Liver (tissue), 9 donors: Measurements from ENCODE around the gene SOBP. TPM values are rescaled to one million over a fixed set of nuclear protein-coding genes. Genes with fewer than 3 reads are reported as not detected.
A peak's percentile ranks its signal among the peaks of the same experiment; 100 is the strongest.

Source experiments
- DNase-seq: peaks from one replicate; pipeline ENCODE4 v3.0.0-alpha.2; 2017; ENCODE audit warnings: low spot score
- H3K27ac ChIP-seq, 2 donors: one replicate each; pipeline ENCODE4 v1.7.0; 2013; ENCODE audit warnings: inconsistent platforms in 2 of 2, low read length in 2 of 2, control low read depth in 1 of 2, low read depth in 1 of 2, mild to moderate bottlenecking in 1 of 2
- H3K27me3 ChIP-seq, 4 donors: one replicate each; pipeline versions ENCODE4 v1.6.1 to v1.7.0; 2013; ENCODE audit warnings: low read length in 3 of 4, inconsistent platforms in 1 of 4, mild to moderate bottlenecking in 1 of 4, moderate library complexity in 1 of 4; ENCODE audit not compliant: control insufficient read depth in 4 of 4, insufficient read depth in 4 of 4
- H3K36me3 ChIP-seq, 4 donors: one replicate each; pipeline versions ENCODE4 v1.6.1 to v1.7.0; 2013; ENCODE audit warnings: low read length in 3 of 4, mild to moderate bottlenecking in 3 of 4, low read depth in 1 of 4, moderate library complexity in 1 of 4; ENCODE audit not compliant: control insufficient read depth in 4 of 4, insufficient read depth in 3 of 4
- H3K4me1 ChIP-seq, 4 donors: one replicate each; pipeline versions ENCODE4 v1.6.1 to v1.7.0; 2013; ENCODE audit warnings: low read length in 3 of 4, mild to moderate bottlenecking in 3 of 4, moderate library complexity in 1 of 4; ENCODE audit not compliant: control insufficient read depth in 4 of 4, insufficient read depth in 4 of 4
- H3K4me3 ChIP-seq, 3 donors: one replicate each; pipeline versions ENCODE4 v1.6.1 to v1.7.0; 2013; ENCODE audit warnings: low read length in 3 of 3, control low read depth in 1 of 3, low read depth in 1 of 3, mild to moderate bottlenecking in 1 of 3
- H3K9ac ChIP-seq, 2 donors: one replicate each; pipeline ENCODE4 v1.7.0; 2013; ENCODE audit warnings: low read length in 2 of 2, mild to moderate bottlenecking in 2 of 2, moderate library complexity in 2 of 2, control low read depth in 1 of 2, low read depth in 1 of 2
- H3K9me3 ChIP-seq, 4 donors: one replicate each; pipeline versions ENCODE4 v1.6.1 to v1.7.0; 2013; ENCODE audit warnings: low read length in 3 of 4; ENCODE audit not compliant: control insufficient read depth in 4 of 4
- EGR1 ChIP-seq, 2 donors: IDR thresholded peaks; 2 replicates each; pipeline ENCODE4 v1.6.1; 2016 to 2018; ENCODE audit warnings: antibody characterized with exemption in 2 of 2, low read depth in 2 of 2
- FOXA1 ChIP-seq: IDR thresholded peaks from 2 replicates; pipeline ENCODE4 v1.6.1; 2016; ENCODE audit warnings: antibody characterized with exemption
- FOXA2 ChIP-seq: IDR thresholded peaks from 2 replicates; pipeline ENCODE4 v1.6.1; 2016; ENCODE audit warnings: antibody characterized with exemption
- GABPA ChIP-seq, 2 donors: IDR thresholded peaks in 1 of 2; conservative IDR thresholded peaks in 1 of 2; 2 replicates each; pipeline ENCODE4 v1.6.1; 2016; ENCODE audit warnings: antibody characterized with exemption in 2 of 2, mild to moderate bottlenecking in 1 of 2, moderate library complexity in 1 of 2
- HNF4A ChIP-seq, 2 donors: conservative IDR thresholded peaks; 2 replicates each; pipeline ENCODE4 v1.6.1; 2016; ENCODE audit warnings: antibody characterized with exemption in 2 of 2, mild to moderate bottlenecking in 2 of 2
- HNF4G ChIP-seq: IDR thresholded peaks from 2 replicates; pipeline ENCODE4 v1.6.1; 2016; ENCODE audit warnings: antibody characterized with exemption
- JUND ChIP-seq, 2 donors: IDR thresholded peaks; 2 replicates each; pipeline ENCODE4 v1.6.1; 2016; ENCODE audit warnings: antibody characterized with exemption in 2 of 2
- NR2F2 ChIP-seq: IDR thresholded peaks from 2 replicates; pipeline ENCODE4 v1.6.1; 2016; ENCODE audit warnings: antibody characterized with exemption
- RAD21 ChIP-seq, 2 donors: IDR thresholded peaks; 2 replicates each; pipeline ENCODE4 v1.6.1; 2016; ENCODE audit warnings: antibody characterized with exemption in 2 of 2, mild to moderate bottlenecking in 2 of 2
- RXRA ChIP-seq, 2 donors: IDR thresholded peaks; 2 replicates each; pipeline ENCODE4 v1.6.1; 2017 to 2018; ENCODE audit warnings: antibody characterized with exemption in 2 of 2, mild to moderate bottlenecking in 1 of 2
- SP1 ChIP-seq: IDR thresholded peaks from 2 replicates; pipeline ENCODE4 v1.6.1; 2018; ENCODE audit warnings: antibody characterized with exemption, mild to moderate bottlenecking
- TAF1 ChIP-seq: conservative IDR thresholded peaks from 2 replicates; pipeline ENCODE4 v1.6.1; 2016; ENCODE audit warnings: antibody characterized with exemption, mild to moderate bottlenecking
- YY1 ChIP-seq: IDR thresholded peaks from 2 replicates; pipeline ENCODE4 v1.6.1; 2016; ENCODE audit warnings: antibody characterized with exemption, mild to moderate bottlenecking
- WGBS: extraction: QIAGEN DNeasy Blood & Tissue Kit; methylation state at CpG from one replicate; pipeline ENCODE4 v1.1.7; 2013; 5-methylcytosine and 5-hydroxymethylcytosine counted together
- polyA plus RNA-seq, 2 donors: library from polyadenylated mRNA; stranded (reverse) in 1 of 2; unstranded in 1 of 2; fragments of 200-250 nt in 1 of 2; fragments of >200 nt in 1 of 2; fragmentation: Nextera tagmentation in 1 of 2; extraction: Ambion mirVana in 1 of 2; gene quantifications; one replicate each; pipeline versions ENCODE4 v1.2.1 to v1.2.3, GENCODE V29; 2013 to 2015
- total RNA-seq, 2 donors: library from RNA; depleted of rRNA; stranded (reverse); fragments of >200 nt; gene quantifications; one replicate each; pipeline ENCODE4 v1.2.3, GENCODE V29; 2014
- TF ChIP-seq, protein P1 (sequence below): fragments of 150-350 bp; IDR thresholded peaks from 2 replicates; pipeline ENCODE4 v1.5.1; 2017; ENCODE audit warnings: improper control_type of control experiment, low read depth, low read length; ENCODE audit not compliant: missing input control
- TF ChIP-seq, protein P2 (sequence below): IDR thresholded peaks from 2 replicates; pipeline ENCODE4 v1.6.1; 2016; ENCODE audit warnings: antibody characterized with exemption
- TF ChIP-seq, protein P3 (sequence below): IDR thresholded peaks from 2 replicates; pipeline ENCODE4 v1.6.1; 2016; ENCODE audit warnings: antibody characterized with exemption, mild to moderate bottlenecking
- TF ChIP-seq, protein P4 (sequence below): IDR thresholded peaks from 2 replicates; pipeline ENCODE4 v1.6.1; 2016; ENCODE audit warnings: antibody characterized with exemption
- TF ChIP-seq, protein P5 (sequence below): IDR thresholded peaks from 2 replicates; pipeline ENCODE4 v1.6.1; 2016; ENCODE audit warnings: antibody characterized with exemption
- donor health status: healthy.
- donor health status: healthy.
- donor health status: healthy.
- donor health status: healthy.
- donor health status: healthy.

SOBP gene
- total and polyA plus RNA-seq, 4 donors = 0.99 to 5.4 (median 1.9) TPM

DNA sequence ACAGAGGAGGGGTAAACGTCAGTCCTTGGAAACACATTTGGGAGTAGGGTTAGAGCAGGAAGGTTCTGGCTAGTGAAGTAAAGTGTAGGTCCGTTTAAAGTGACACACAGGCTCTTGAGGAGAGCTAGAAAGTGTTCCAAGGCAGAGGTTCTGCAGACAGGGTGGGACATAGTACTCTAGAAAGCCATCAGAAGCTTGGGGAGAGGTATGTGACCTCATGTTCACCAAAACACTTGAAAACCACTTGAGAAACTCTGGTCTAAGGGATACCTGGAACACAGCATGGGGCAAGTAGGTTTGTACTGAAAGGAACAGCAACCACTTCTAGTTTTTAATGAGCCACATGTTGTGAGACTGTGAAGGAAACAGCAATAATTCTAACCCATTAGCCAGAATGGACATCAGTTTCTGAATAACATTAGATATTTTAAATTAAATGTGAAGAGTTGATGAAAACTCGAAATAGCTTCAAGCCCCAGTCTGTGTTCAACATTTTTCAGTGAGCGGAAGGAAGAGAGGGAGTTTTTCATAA, 49.0 kb downstream of the SOBP start:
- Histone ChIP-seq H3K9ac (no peak overlapping the region), H3K27ac (peak overlapping the region; percentile 69 to 90)
- 47% methylated on average over 4 of the region's 4 CpGs for WGBS

DNA sequence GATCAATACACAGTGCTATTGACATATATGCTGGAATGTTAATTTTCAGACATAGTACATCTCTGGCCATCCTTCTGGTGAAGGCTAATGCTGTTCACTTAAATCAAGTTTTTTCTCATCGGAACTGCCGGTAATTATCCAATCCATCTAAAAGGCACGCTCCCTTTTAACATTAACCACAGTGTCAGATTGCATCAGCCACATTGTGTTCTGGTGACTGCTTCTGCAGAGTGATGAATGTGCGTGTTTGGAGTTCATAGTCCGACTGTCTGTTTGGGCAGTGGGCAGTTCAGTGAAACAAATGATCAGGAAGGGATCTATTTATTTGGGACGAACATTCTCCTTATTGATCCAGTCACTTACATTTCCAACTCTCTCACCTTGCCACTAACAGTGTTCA, 49.5 kb downstream of the SOBP start:
- Histone ChIP-seq H3K27ac (peak overlapping the region; percentile 69 to 90), H3K36me3 (no peaks in the 10 kb centered on the region), H3K4me1 (peaks cover 6 to 30% (median 25%) of the 10 kb centered on the region in 4 donors), H3K4me3 (peak overlapping the region; percentile 28 to 37 (median 34)), H3K9ac (no peak overlapping the region), H3K9me3 (no peaks in the 10 kb centered on the region), H3K27me3 (no peaks in the 10 kb centered on the region)
- DNase-seq = no peak
- WGBS = 30% methylated on average over 6 of the region's 6 CpGs
- TF ChIP-seq JUND (IDR thresholded peaks at IDR 0.05) (peak; percentile 60 to 79), SP1 (peak; percentile 99), YY1 (peak; percentile 52), HNF4G (peak; percentile 95), RAD21 (IDR thresholded peaks at IDR 0.05) (peak; percentile 23 to 66), FOXA1 (no peak), HNF4A (conservative IDR thresholded peaks at IDR 0.05) (peak; percentile 93 to 94), EGR1 (IDR thresholded peaks at IDR 0.05; ENCODE audit: low read depth in 2 of 2) (peak in 1 of 2 donors; percentile 43), GABPA (IDR thresholded peaks at IDR 0.05 in 1 of 2, conservative IDR thresholded peaks at IDR 0.05 in 1 of 2) (peak in 1 of 2 donors; percentile 46), TAF1 (peak; percentile 78), NR2F2 (no peak), RXRA (IDR thresholded peaks at IDR 0.05) (peak; percentile 76 to 83), FOXA2 (peak; percentile 57)
- TF ChIP-seq, protein P1, sequence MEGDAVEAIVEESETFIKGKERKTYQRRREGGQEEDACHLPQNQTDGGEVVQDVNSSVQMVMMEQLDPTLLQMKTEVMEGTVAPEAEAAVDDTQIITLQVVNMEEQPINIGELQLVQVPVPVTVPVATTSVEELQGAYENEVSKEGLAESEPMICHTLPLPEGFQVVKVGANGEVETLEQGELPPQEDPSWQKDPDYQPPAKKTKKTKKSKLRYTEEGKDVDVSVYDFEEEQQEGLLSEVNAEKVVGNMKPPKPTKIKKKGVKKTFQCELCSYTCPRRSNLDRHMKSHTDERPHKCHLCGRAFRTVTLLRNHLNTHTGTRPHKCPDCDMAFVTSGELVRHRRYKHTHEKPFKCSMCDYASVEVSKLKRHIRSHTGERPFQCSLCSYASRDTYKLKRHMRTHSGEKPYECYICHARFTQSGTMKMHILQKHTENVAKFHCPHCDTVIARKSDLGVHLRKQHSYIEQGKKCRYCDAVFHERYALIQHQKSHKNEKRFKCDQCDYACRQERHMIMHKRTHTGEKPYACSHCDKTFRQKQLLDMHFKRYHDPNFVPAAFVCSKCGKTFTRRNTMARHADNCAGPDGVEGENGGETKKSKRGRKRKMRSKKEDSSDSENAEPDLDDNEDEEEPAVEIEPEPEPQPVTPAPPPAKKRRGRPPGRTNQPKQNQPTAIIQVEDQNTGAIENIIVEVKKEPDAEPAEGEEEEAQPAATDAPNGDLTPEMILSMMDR = no peak
- TF ChIP-seq, protein P2, sequence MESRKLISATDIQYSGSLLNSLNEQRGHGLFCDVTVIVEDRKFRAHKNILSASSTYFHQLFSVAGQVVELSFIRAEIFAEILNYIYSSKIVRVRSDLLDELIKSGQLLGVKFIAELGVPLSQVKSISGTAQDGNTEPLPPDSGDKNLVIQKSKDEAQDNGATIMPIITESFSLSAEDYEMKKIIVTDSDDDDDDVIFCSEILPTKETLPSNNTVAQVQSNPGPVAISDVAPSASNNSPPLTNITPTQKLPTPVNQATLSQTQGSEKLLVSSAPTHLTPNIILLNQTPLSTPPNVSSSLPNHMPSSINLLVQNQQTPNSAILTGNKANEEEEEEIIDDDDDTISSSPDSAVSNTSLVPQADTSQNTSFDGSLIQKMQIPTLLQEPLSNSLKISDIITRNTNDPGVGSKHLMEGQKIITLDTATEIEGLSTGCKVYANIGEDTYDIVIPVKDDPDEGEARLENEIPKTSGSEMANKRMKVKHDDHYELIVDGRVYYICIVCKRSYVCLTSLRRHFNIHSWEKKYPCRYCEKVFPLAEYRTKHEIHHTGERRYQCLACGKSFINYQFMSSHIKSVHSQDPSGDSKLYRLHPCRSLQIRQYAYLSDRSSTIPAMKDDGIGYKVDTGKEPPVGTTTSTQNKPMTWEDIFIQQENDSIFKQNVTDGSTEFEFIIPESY = peak; percentile 58
- TF ChIP-seq, protein P3, sequence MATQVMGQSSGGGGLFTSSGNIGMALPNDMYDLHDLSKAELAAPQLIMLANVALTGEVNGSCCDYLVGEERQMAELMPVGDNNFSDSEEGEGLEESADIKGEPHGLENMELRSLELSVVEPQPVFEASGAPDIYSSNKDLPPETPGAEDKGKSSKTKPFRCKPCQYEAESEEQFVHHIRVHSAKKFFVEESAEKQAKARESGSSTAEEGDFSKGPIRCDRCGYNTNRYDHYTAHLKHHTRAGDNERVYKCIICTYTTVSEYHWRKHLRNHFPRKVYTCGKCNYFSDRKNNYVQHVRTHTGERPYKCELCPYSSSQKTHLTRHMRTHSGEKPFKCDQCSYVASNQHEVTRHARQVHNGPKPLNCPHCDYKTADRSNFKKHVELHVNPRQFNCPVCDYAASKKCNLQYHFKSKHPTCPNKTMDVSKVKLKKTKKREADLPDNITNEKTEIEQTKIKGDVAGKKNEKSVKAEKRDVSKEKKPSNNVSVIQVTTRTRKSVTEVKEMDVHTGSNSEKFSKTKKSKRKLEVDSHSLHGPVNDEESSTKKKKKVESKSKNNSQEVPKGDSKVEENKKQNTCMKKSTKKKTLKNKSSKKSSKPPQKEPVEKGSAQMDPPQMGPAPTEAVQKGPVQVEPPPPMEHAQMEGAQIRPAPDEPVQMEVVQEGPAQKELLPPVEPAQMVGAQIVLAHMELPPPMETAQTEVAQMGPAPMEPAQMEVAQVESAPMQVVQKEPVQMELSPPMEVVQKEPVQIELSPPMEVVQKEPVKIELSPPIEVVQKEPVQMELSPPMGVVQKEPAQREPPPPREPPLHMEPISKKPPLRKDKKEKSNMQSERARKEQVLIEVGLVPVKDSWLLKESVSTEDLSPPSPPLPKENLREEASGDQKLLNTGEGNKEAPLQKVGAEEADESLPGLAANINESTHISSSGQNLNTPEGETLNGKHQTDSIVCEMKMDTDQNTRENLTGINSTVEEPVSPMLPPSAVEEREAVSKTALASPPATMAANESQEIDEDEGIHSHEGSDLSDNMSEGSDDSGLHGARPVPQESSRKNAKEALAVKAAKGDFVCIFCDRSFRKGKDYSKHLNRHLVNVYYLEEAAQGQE = peak; percentile 20
- TF ChIP-seq, protein P4, sequence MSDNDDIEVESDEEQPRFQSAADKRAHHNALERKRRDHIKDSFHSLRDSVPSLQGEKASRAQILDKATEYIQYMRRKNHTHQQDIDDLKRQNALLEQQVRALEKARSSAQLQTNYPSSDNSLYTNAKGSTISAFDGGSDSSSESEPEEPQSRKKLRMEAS = peak; percentile 69
- TF ChIP-seq, protein P5, sequence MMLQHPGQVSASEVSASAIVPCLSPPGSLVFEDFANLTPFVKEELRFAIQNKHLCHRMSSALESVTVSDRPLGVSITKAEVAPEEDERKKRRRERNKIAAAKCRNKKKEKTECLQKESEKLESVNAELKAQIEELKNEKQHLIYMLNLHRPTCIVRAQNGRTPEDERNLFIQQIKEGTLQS = peak; percentile 97

More for the DNA sequence above, 49.0 kb downstream of the SOBP start:
- no peaks in the 10 kb centered on the region for H3K27me3 ChIP-seq
- no peaks in the 10 kb centered on the region for H3K36me3 ChIP-seq
- H3K4me3 ChIP-seq = peak overlapping the region; percentile 28 to 37 (median 34)
- no peak for DNase-seq
- H3K4me1 ChIP-seq = peaks cover 6 to 30% (median 25%) of the 10 kb centered on the region in 4 donors
- H3K9me3 ChIP-seq = no peaks in the 10 kb centered on the region
- TF ChIP-seq, protein P3 = no peak
- TF ChIP-seq TAF1 (no peak), RXRA (IDR thresholded peaks at IDR 0.05) (no peak), RAD21 (IDR thresholded peaks at IDR 0.05) (no peak), FOXA1 (no peak), FOXA2 (no peak), NR2F2 (no peak)
